ENCODE results near the gene USP9Y.

GRCh38 chrY:12742725-12743124, 41.7 kb downstream of the USP9Y start:
- TF ChIP-seq, protein P1, sequence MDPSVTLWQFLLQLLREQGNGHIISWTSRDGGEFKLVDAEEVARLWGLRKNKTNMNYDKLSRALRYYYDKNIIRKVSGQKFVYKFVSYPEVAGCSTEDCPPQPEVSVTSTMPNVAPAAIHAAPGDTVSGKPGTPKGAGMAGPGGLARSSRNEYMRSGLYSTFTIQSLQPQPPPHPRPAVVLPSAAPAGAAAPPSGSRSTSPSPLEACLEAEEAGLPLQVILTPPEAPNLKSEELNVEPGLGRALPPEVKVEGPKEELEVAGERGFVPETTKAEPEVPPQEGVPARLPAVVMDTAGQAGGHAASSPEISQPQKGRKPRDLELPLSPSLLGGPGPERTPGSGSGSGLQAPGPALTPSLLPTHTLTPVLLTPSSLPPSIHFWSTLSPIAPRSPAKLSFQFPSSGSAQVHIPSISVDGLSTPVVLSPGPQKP (IDR thresholded peaks at IDR 0.05; ENCODE audit: low read depth, low read length), result no peak
- TF ChIP-seq RARB (CRISPR knock-in tag; IDR thresholded peaks at IDR 0.05), result no peak
- no peak for TF ChIP-seq RAD21 (conservative IDR thresholded peaks at IDR 0.05 in 1 of 2, IDR thresholded peaks at IDR 0.05 in 1 of 2)
